HL-60 (cell line): Measurements from ENCODE around the gene FAHD1.

Experiments
- GABPA ChIP-seq: IDR thresholded peaks from 2 replicates; pipeline ENCODE4 v1.6.1; 2012; ENCODE audit warnings: low read depth
- POLR2AphosphoS5 ChIP-seq: IDR thresholded peaks from 2 replicates; pipeline ENCODE4 v1.6.1; 2012; ENCODE audit warnings: low read depth
- TF ChIP-seq, protein P1 (sequence below): IDR thresholded peaks from one replicate; pipeline ENCODE4 v1.5.1; 2011; ENCODE audit warnings: low read length, control low read depth, inconsistent platforms; ENCODE audit not compliant: insufficient read depth
- TF ChIP-seq, protein P2 (sequence below): IDR thresholded peaks from 2 replicates; pipeline ENCODE4 v1.6.1; 2012; ENCODE audit warnings: low read depth; ENCODE audit not compliant: insufficient replicate concordance

DNA sequence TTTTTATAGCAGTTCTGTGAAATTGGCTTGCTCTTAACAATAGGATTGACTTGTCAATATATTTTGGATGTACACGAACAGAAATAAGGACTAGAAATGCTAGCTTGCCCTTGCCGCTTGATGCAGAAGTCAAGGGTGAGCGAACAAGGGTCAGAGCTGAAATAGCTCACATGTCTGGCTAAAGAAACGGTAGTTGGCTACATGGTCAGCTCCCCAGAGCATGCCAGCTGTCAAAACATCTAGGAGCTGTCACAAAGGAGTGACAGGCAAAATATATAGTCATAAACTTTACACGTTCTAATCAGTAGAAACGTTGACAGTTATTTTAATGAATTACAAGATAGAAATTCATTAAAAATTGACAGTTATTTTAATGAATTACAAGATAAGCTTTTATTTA lies 47.8 kb downstream of the FAHD1 start:
- TF ChIP-seq, protein P1, sequence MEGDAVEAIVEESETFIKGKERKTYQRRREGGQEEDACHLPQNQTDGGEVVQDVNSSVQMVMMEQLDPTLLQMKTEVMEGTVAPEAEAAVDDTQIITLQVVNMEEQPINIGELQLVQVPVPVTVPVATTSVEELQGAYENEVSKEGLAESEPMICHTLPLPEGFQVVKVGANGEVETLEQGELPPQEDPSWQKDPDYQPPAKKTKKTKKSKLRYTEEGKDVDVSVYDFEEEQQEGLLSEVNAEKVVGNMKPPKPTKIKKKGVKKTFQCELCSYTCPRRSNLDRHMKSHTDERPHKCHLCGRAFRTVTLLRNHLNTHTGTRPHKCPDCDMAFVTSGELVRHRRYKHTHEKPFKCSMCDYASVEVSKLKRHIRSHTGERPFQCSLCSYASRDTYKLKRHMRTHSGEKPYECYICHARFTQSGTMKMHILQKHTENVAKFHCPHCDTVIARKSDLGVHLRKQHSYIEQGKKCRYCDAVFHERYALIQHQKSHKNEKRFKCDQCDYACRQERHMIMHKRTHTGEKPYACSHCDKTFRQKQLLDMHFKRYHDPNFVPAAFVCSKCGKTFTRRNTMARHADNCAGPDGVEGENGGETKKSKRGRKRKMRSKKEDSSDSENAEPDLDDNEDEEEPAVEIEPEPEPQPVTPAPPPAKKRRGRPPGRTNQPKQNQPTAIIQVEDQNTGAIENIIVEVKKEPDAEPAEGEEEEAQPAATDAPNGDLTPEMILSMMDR = no peak
- TF ChIP-seq, protein P2, sequence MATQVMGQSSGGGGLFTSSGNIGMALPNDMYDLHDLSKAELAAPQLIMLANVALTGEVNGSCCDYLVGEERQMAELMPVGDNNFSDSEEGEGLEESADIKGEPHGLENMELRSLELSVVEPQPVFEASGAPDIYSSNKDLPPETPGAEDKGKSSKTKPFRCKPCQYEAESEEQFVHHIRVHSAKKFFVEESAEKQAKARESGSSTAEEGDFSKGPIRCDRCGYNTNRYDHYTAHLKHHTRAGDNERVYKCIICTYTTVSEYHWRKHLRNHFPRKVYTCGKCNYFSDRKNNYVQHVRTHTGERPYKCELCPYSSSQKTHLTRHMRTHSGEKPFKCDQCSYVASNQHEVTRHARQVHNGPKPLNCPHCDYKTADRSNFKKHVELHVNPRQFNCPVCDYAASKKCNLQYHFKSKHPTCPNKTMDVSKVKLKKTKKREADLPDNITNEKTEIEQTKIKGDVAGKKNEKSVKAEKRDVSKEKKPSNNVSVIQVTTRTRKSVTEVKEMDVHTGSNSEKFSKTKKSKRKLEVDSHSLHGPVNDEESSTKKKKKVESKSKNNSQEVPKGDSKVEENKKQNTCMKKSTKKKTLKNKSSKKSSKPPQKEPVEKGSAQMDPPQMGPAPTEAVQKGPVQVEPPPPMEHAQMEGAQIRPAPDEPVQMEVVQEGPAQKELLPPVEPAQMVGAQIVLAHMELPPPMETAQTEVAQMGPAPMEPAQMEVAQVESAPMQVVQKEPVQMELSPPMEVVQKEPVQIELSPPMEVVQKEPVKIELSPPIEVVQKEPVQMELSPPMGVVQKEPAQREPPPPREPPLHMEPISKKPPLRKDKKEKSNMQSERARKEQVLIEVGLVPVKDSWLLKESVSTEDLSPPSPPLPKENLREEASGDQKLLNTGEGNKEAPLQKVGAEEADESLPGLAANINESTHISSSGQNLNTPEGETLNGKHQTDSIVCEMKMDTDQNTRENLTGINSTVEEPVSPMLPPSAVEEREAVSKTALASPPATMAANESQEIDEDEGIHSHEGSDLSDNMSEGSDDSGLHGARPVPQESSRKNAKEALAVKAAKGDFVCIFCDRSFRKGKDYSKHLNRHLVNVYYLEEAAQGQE = no peak
- no peak for TF ChIP-seq POLR2AphosphoS5
- no peak for TF ChIP-seq GABPA
